Uterus (tissue), 4 donors: ENCODE data around the gene HDAC4. TPM values are rescaled to one million over a fixed set of nuclear protein-coding genes. Genes with fewer than 3 reads are reported as not detected.

ENCODE experiments used
- DNase-seq, 2 donors: peaks; one replicate each; pipeline ENCODE4 v3.0.0-alpha.2; 2019 to 2020
- H3K27ac ChIP-seq, 2 donors: fragments of 200-600 bp; sonication (generic); 1 replicate in 1 of 2; 2 replicates in 1 of 2; pipeline ENCODE4 v1.5.1; 2016 to 2018
- H3K27me3 ChIP-seq, 2 donors: fragments of 200-600 bp; sonication (generic); one replicate each; pipeline ENCODE4 v1.5.1; 2018 to 2019; ENCODE audit warnings: control low read depth in 1 of 2
- H3K36me3 ChIP-seq, 2 donors: fragments of 200-600 bp; sonication (generic); one replicate each; pipeline ENCODE4 v1.5.1; 2019; ENCODE audit warnings: control low read depth in 1 of 2
- H3K4me1 ChIP-seq, 2 donors: fragments of 200-600 bp; sonication (generic); one replicate each; pipeline ENCODE4 v1.5.1; 2018 to 2019; ENCODE audit warnings: control low read depth in 1 of 2
- H3K4me3 ChIP-seq, 2 donors: fragments of 200-600 bp; sonication (generic); 1 replicate in 1 of 2; 2 replicates in 1 of 2; pipeline ENCODE4 v1.5.1; 2018 to 2019; ENCODE audit warnings: mild to moderate bottlenecking in 1 of 2
- H3K9me3 ChIP-seq, 2 donors: fragments of 200-600 bp; sonication (generic); one replicate each; pipeline ENCODE4 v1.5.1; 2019; ENCODE audit warnings: control low read depth in 1 of 2
- POLR2A ChIP-seq, 2 donors: fragments of 450-650 bp; IDR thresholded peaks; one replicate each; pipeline ENCODE4 v1.6.1; 2016; ENCODE audit warnings: antibody characterized with exemption in 2 of 2, mild to moderate bottlenecking in 1 of 2, moderate library complexity in 1 of 2
- intact Hi-C: fragments of 100-400 bp; cut with DNase I; formaldehyde crosslinking; loops from one replicate; pipeline ENCODE4 v1.15.1; 2023; ENCODE audit warnings: low total_unique reads
- total RNA-seq, 4 donors: library from RNA; depleted of rRNA in 3 of 4; stranded (reverse); fragments of >200 nt in 3 of 4; gene quantifications; one replicate each; pipeline versions ENCODE4 v1.1.0 to v1.2.4, GENCODE V29; 2014 to 2023
- TF ChIP-seq, protein P1 (sequence below), 4 experiments: fragments of 200-600 bp in 2 of 4; fragments of 450-650 bp in 2 of 4; sonication (generic) in 2 of 4; IDR thresholded peaks; one replicate each; pipeline ENCODE4 v1.5.1; 2016 to 2019; ENCODE audit warnings: antibody characterized with exemption in 4 of 4, mild to moderate bottlenecking in 2 of 4, moderate library complexity in 1 of 4
- donor health status: DM: yes; HTN: yes; CAD: no.

The HDAC4 gene
- total RNA-seq, 4 donors from 2014 or later, result 42.1 to 91.5 (median 73.4) TPM

- TF ChIP-seq POLR2A (IDR thresholded peaks at IDR 0.05), result no peak
- TF ChIP-seq, protein P1, sequence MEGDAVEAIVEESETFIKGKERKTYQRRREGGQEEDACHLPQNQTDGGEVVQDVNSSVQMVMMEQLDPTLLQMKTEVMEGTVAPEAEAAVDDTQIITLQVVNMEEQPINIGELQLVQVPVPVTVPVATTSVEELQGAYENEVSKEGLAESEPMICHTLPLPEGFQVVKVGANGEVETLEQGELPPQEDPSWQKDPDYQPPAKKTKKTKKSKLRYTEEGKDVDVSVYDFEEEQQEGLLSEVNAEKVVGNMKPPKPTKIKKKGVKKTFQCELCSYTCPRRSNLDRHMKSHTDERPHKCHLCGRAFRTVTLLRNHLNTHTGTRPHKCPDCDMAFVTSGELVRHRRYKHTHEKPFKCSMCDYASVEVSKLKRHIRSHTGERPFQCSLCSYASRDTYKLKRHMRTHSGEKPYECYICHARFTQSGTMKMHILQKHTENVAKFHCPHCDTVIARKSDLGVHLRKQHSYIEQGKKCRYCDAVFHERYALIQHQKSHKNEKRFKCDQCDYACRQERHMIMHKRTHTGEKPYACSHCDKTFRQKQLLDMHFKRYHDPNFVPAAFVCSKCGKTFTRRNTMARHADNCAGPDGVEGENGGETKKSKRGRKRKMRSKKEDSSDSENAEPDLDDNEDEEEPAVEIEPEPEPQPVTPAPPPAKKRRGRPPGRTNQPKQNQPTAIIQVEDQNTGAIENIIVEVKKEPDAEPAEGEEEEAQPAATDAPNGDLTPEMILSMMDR (IDR thresholded peaks at IDR 0.05), result no peak
- intact Hi-C loops, result no loop called here
- H3K36me3 ChIP-seq, result no peaks in the 10 kb centered on the region
- H3K27me3 ChIP-seq, result no peaks in the 10 kb centered on the region
- peaks cover 25 to 30% of the 10 kb centered on the region in 2 donors for H3K4me1 ChIP-seq
- H3K4me3 ChIP-seq, result peak overlapping the region in 1 of 2 donors; percentile 1
- H3K27ac ChIP-seq, result peak overlapping the region; percentile 81 to 94
- no peaks in the 10 kb centered on the region for H3K9me3 ChIP-seq
- DNase-seq, result peak; percentile 13 to 16
Observed at GRCh38 chr2:239306274-239307220, 94.3 kb downstream of the HDAC4 start.

GRCh38 chr2:239305771-239306170 is 95.0 kb downstream of the HDAC4 start:
- intact Hi-C loops, result no loop called here
- H3K4me3 ChIP-seq, result no peak overlapping the region
- H3K9me3 ChIP-seq, result no peaks in the 10 kb centered on the region
- no peaks in the 10 kb centered on the region for H3K36me3 ChIP-seq
- peak; percentile 13 to 14 for DNase-seq
- H3K4me1 ChIP-seq, result peaks cover 17 to 26% of the 10 kb centered on the region in 2 donors
- TF ChIP-seq POLR2A (IDR thresholded peaks at IDR 0.05), result no peak
- TF ChIP-seq, protein P1 (IDR thresholded peaks at IDR 0.05), result no peak
- no peaks in the 10 kb centered on the region for H3K27me3 ChIP-seq
- H3K27ac ChIP-seq, result peak overlapping the region; percentile 3 to 81

DNA sequence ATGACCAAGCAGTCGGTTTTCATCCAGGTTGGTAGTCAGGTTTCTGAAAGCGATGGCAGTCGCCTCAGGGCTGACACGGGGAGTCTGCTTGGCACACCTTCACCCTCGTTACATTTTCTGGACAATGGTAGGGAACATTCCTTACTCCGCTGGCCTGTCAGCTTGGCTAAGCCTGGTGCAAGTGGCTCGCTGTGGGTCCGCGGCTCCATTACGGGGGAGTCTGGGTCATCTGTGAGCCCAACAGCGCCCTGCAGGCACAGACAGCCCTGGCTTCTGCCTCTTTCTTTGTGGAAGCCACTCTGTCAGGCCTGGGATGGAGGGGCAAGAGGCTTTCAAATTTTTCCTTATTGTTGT is 95.6 kb downstream of the HDAC4 start:
- peak; percentile 13 to 24 for DNase-seq
- H3K27me3 ChIP-seq, result no peaks in the 10 kb centered on the region
- intact Hi-C loops, result no loop called here
- H3K4me3 ChIP-seq, result no peak overlapping the region
- H3K36me3 ChIP-seq, result no peaks in the 10 kb centered on the region
- no peaks in the 10 kb centered on the region for H3K9me3 ChIP-seq
- H3K4me1 ChIP-seq, result peaks cover 13 to 20% of the 10 kb centered on the region in 2 donors
- TF ChIP-seq, protein P1 (IDR thresholded peaks at IDR 0.05), result no peak
- no peak for TF ChIP-seq POLR2A (IDR thresholded peaks at IDR 0.05)
- no peak overlapping the region for H3K27ac ChIP-seq

DNA sequence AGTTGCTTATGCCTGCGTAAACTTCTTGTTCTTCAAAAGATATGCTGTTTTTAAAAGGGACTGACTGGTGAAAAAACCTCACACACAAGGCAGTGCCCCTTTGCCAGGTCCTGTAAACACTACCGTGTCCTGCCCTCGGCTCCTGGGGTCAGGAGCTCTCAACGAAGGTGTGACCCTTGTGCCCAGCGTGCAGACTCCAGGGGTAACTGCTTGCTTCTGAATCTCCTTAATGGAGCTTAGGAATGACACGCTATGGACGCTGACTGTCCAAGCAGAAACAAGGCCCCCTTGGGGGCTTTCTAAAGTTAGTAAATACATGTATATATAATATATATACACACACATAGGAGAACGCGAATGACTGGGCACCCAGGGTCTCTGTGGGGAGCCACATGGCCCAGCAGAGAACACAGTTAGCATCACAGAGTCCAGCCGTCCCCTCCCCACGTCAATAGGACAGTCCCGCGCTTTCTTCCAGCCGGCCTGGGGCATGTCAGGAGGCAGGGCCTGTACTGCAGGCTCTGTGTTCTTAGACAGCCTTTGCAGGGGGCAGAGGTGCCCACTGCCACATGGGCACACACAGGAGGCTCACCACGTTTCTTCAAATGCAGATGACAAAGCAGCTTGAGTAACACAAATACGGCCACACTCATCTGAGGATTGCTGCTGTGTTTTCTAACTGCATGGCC is 96.1 kb downstream of the HDAC4 start:
- peak overlapping the region in 1 of 2 donors; percentile 20 for H3K27ac ChIP-seq
- H3K36me3 ChIP-seq, result no peaks in the 10 kb centered on the region
- no peak for TF ChIP-seq POLR2A (IDR thresholded peaks at IDR 0.05)
- TF ChIP-seq, protein P1 (IDR thresholded peaks at IDR 0.05), result no peak
- H3K4me3 ChIP-seq, result no peak overlapping the region
- intact Hi-C loops, result no loop called here
- no peaks in the 10 kb centered on the region for H3K27me3 ChIP-seq
- peaks cover 9 to 17% of the 10 kb centered on the region in 2 donors for H3K4me1 ChIP-seq
- peak; percentile 10 to 12 for DNase-seq
- no peaks in the 10 kb centered on the region for H3K9me3 ChIP-seq
